Thyroid gland (tissue), 4 donors: ENCODE data around the gene EXOC6.

Experiments
- CTCF ChIP-seq, 6 experiments: fragments of 200-600 bp in 3 of 6; fragments of 450-650 bp in 3 of 6; sonication (generic) in 3 of 6; IDR thresholded peaks; one replicate each; pipeline ENCODE4 v1.5.1; 2016 to 2019; ENCODE audit warnings: antibody characterized with exemption in 6 of 6, mild to moderate bottlenecking in 2 of 6, inconsistent platforms in 1 of 6, moderate library complexity in 1 of 6
- POLR2A ChIP-seq, 2 donors: fragments of 450-650 bp; IDR thresholded peaks; one replicate each; pipeline ENCODE4 v1.6.1; 2017; ENCODE audit warnings: antibody characterized with exemption in 2 of 2, mild to moderate bottlenecking in 2 of 2, moderate library complexity in 1 of 2

- TF ChIP-seq POLR2A (IDR thresholded peaks at IDR 0.05) (no peak), CTCF (IDR thresholded peaks at IDR 0.05) (peak in 5 of 6 experiments; percentile 8 to 58 (median 41))
Measured at GRCh38 chr10:93006435-93007039, 158.2 kb downstream of the EXOC6 start.
